WTC11 (cell line): ENCODE measurements around the gene GLRX. TPM values are rescaled to one million over a fixed set of nuclear protein-coding genes. Genes with fewer than 3 reads are reported as not detected.

ENCODE experiments used
- ATAC-seq: fragments of 200-7000 bp; cut with Tn5 transposase; 2 replicates; pipeline ENCODE4 v1.10.0; 2021; ENCODE audit warnings: mild to moderate bottlenecking, moderate library complexity
- CTCF ChIA-PET: fragments of 300-600 bp; sonication (Branson Sonifier 250); formaldehyde crosslinking; loops from one replicate; lab custom pipeline; 2021; ENCODE audit warnings: antibody characterized with exemption; lab: Charles Lee
- POLR2A ChIA-PET: fragments of 350-600 bp; sonication (Branson Sonifier 250); formaldehyde crosslinking; loops from one replicate; lab custom pipeline; 2021; ENCODE audit warnings: antibody characterized with exemption; lab: Charles Lee
- DNase-seq: peaks from one replicate; pipeline ENCODE4 v3.0.0; 2021; ENCODE audit warnings: low spot score
- H3K27ac Mint-ChIP-seq: 2 replicates; pipeline ENCODE4 v1.8.0; 2021; ENCODE audit warnings: mixed read lengths
- H3K27me3 Mint-ChIP-seq: 2 replicates; pipeline ENCODE4 v1.8.0; 2021; ENCODE audit warnings: low read depth, mild to moderate bottlenecking, moderate library complexity, mixed read lengths
- H3K36me3 Mint-ChIP-seq: 2 replicates; pipeline ENCODE4 v1.8.0; 2021; ENCODE audit warnings: mixed read lengths
- H3K4me1 Mint-ChIP-seq: 2 replicates; pipeline ENCODE4 v1.8.0; 2022; ENCODE audit warnings: mixed read lengths
- H3K4me3 Mint-ChIP-seq: 2 replicates; pipeline ENCODE4 v1.8.0; 2021; ENCODE audit warnings: mild to moderate bottlenecking, moderate library complexity, mixed read lengths
- H3K9me3 Mint-ChIP-seq: 2 replicates; pipeline ENCODE4 v1.8.0; 2021; ENCODE audit warnings: mixed read lengths
- ATF1 ChIP-seq: sonication (generic); formaldehyde crosslinking; IDR thresholded peaks from 2 replicates; pipeline ENCODE4 v1.8.1; 2023; ENCODE audit warnings: mild to moderate bottlenecking, moderate library complexity, missing genetic modification reagents
- CREB1 ChIP-seq: sonication (generic); formaldehyde crosslinking; IDR thresholded peaks from 2 replicates; pipeline ENCODE4 v1.8.0; 2023; ENCODE audit warnings: mild to moderate bottlenecking, missing genetic modification reagents
- ELF4 ChIP-seq: sonication (generic); formaldehyde crosslinking; IDR thresholded peaks from 2 replicates; pipeline ENCODE4 v1.8.1; 2022; ENCODE audit warnings: low read depth, mild to moderate bottlenecking, moderate library complexity, missing genetic modification reagents
- EMX1 ChIP-seq: fragments of 250-450 bp; sonication (Bioruptor Pico); IDR thresholded peaks from 2 replicates; pipeline ENCODE4 v1.8.0; 2021; ENCODE audit warnings: mild to moderate bottlenecking
- GABPB1 ChIP-seq: sonication (generic); formaldehyde crosslinking; IDR thresholded peaks from 2 replicates; pipeline ENCODE4 v1.8.1; 2023; ENCODE audit warnings: mild to moderate bottlenecking, missing genetic modification reagents
- NFATC4 ChIP-seq: fragments of 250-450 bp; sonication (Bioruptor Pico); IDR thresholded peaks from 2 replicates; pipeline ENCODE4 v1.9.0; 2021; ENCODE audit warnings: mild to moderate bottlenecking
- NFE2L1 ChIP-seq: sonication (generic); formaldehyde crosslinking; IDR thresholded peaks from 2 replicates; pipeline ENCODE4 v1.8.1; 2023; ENCODE audit warnings: missing genetic modification reagents
- RELA ChIP-seq: sonication (generic); formaldehyde crosslinking; IDR thresholded peaks from 2 replicates; pipeline ENCODE4 v1.8.1; 2022; ENCODE audit warnings: missing genetic modification reagents, mild to moderate bottlenecking, borderline replicate concordance
- RORB ChIP-seq: fragments of 250-450 bp; sonication (Bioruptor Pico); IDR thresholded peaks from 2 replicates; pipeline ENCODE4 v1.9.0; 2021; ENCODE audit warnings: mild to moderate bottlenecking
- ZNF138 ChIP-seq: sonication (generic); formaldehyde crosslinking; conservative IDR thresholded peaks from 2 replicates; pipeline ENCODE4 v1.8.1; 2022; ENCODE audit warnings: mild to moderate bottlenecking, moderate library complexity, missing genetic modification reagents
- ZNF416 ChIP-seq: fragments of 250-450 bp; sonication (Bioruptor Pico); IDR thresholded peaks from 2 replicates; pipeline ENCODE4 v1.9.0; 2021; ENCODE audit warnings: mild to moderate bottlenecking, inconsistent platforms
- total RNA-seq: library from RNA; stranded (reverse); gene quantifications from 3 replicates; pipeline ENCODE4 v1.2.3, GENCODE V29; 2021
- TF ChIP-seq, protein P1 (sequence below): sonication (generic); formaldehyde crosslinking; IDR thresholded peaks from 2 replicates; pipeline ENCODE4 v1.8.1; 2022; ENCODE audit warnings: mild to moderate bottlenecking, missing genetic modification reagents, moderate library complexity, borderline replicate concordance
- TF ChIP-seq, protein P2 (sequence below): fragments of 250-450 bp; sonication (Bioruptor Pico); IDR thresholded peaks from 2 replicates; pipeline ENCODE4 v1.9.0; 2021; ENCODE audit warnings: moderate library complexity, mild to moderate bottlenecking, inconsistent platforms, borderline replicate concordance
- TF ChIP-seq, protein P3 (sequence below): fragments of 250-450 bp; sonication (Bioruptor Pico); IDR thresholded peaks from 2 replicates; pipeline ENCODE4 v1.8.0; 2021; ENCODE audit warnings: mild to moderate bottlenecking
- TF ChIP-seq, protein P4 (sequence below): sonication (generic); formaldehyde crosslinking; IDR thresholded peaks from 2 replicates; pipeline ENCODE4 v1.8.1; 2022; ENCODE audit warnings: low read depth, missing genetic modification reagents, borderline replicate concordance
- TF ChIP-seq, protein P5 (sequence below): fragments of 200-600 bp; IDR thresholded peaks from 2 replicates; pipeline ENCODE4 v1.8.0; 2022; ENCODE audit warnings: antibody characterized with exemption
- TF ChIP-seq, protein P6 (sequence below): sonication (generic); formaldehyde crosslinking; IDR thresholded peaks from 2 replicates; pipeline ENCODE4 v1.8.1; 2022; ENCODE audit warnings: missing genetic modification reagents, borderline replicate concordance
- TF ChIP-seq, protein P7 (sequence below): sonication (generic); formaldehyde crosslinking; IDR thresholded peaks from 2 replicates; pipeline ENCODE4 v1.8.0; 2022; ENCODE audit warnings: missing genetic modification reagents
- TF ChIP-seq, protein P8 (sequence below): fragments of 250-450 bp; sonication (Bioruptor Pico); IDR thresholded peaks from 2 replicates; pipeline ENCODE4 v2.1.2; 2022; ENCODE audit warnings: mild to moderate bottlenecking, moderate library complexity

The GLRX gene
- total RNA-seq, 1 experiment from 2014 or later = 15.9 TPM

DNA sequence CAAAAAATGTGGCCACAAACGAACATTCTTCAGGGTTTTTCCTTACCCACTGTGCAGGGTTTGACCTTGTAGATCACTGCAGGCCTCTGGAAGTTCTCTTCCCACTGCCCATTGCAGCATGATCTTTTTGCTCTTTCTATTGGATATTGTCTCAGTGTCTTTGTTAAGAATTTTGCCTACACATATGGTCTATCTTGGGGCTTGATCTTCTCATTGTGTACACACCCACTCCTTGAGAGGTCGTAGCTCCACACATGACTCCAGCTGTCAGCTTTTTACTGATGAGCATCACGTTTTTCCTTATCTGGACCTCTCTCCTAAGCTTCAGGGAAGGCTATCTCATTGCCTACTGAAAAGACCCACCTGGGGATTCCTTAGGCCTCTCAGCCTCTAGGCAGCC lies 3.0 kb upstream of the GLRX start:
- DNase-seq (no peak), ATAC-seq (no peak)
- no peak for TF ChIP-seq NFATC4
- no peak for TF ChIP-seq NFE2L1 (CRISPR knock-in tag)
- TF ChIP-seq, protein P1, sequence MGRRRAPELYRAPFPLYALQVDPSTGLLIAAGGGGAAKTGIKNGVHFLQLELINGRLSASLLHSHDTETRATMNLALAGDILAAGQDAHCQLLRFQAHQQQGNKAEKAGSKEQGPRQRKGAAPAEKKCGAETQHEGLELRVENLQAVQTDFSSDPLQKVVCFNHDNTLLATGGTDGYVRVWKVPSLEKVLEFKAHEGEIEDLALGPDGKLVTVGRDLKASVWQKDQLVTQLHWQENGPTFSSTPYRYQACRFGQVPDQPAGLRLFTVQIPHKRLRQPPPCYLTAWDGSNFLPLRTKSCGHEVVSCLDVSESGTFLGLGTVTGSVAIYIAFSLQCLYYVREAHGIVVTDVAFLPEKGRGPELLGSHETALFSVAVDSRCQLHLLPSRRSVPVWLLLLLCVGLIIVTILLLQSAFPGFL (CRISPR knock-in tag) = no peak
- no peak for TF ChIP-seq CREB1 (CRISPR knock-in tag)
- TF ChIP-seq, protein P2, sequence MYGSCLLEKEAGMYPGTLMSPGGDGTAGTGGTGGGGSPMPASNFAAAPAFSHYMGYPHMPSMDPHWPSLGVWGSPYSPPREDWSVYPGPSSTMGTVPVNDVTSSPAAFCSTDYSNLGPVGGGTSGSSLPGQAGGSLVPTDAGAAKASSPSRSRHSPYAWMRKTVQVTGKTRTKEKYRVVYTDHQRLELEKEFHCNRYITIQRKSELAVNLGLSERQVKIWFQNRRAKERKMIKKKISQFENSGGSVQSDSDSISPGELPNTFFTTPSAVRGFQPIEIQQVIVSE (CRISPR knock-in tag) = no peak
- TF ChIP-seq, protein P3, sequence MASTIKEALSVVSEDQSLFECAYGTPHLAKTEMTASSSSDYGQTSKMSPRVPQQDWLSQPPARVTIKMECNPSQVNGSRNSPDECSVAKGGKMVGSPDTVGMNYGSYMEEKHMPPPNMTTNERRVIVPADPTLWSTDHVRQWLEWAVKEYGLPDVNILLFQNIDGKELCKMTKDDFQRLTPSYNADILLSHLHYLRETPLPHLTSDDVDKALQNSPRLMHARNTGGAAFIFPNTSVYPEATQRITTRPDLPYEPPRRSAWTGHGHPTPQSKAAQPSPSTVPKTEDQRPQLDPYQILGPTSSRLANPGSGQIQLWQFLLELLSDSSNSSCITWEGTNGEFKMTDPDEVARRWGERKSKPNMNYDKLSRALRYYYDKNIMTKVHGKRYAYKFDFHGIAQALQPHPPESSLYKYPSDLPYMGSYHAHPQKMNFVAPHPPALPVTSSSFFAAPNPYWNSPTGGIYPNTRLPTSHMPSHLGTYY (CRISPR knock-in tag) = no peak
- TF ChIP-seq ATF1 (CRISPR knock-in tag) = no peak
- TF ChIP-seq RELA (CRISPR knock-in tag) = no peak
- TF ChIP-seq, protein P4, sequence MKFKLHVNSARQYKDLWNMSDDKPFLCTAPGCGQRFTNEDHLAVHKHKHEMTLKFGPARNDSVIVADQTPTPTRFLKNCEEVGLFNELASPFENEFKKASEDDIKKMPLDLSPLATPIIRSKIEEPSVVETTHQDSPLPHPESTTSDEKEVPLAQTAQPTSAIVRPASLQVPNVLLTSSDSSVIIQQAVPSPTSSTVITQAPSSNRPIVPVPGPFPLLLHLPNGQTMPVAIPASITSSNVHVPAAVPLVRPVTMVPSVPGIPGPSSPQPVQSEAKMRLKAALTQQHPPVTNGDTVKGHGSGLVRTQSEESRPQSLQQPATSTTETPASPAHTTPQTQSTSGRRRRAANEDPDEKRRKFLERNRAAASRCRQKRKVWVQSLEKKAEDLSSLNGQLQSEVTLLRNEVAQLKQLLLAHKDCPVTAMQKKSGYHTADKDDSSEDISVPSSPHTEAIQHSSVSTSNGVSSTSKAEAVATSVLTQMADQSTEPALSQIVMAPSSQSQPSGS (CRISPR knock-in tag) = no peak
- TF ChIP-seq RORB (CRISPR knock-in tag) = no peak
- TF ChIP-seq ZNF416 = no peak
- TF ChIP-seq, protein P5, sequence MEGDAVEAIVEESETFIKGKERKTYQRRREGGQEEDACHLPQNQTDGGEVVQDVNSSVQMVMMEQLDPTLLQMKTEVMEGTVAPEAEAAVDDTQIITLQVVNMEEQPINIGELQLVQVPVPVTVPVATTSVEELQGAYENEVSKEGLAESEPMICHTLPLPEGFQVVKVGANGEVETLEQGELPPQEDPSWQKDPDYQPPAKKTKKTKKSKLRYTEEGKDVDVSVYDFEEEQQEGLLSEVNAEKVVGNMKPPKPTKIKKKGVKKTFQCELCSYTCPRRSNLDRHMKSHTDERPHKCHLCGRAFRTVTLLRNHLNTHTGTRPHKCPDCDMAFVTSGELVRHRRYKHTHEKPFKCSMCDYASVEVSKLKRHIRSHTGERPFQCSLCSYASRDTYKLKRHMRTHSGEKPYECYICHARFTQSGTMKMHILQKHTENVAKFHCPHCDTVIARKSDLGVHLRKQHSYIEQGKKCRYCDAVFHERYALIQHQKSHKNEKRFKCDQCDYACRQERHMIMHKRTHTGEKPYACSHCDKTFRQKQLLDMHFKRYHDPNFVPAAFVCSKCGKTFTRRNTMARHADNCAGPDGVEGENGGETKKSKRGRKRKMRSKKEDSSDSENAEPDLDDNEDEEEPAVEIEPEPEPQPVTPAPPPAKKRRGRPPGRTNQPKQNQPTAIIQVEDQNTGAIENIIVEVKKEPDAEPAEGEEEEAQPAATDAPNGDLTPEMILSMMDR = no peak
- TF ChIP-seq, protein P6, sequence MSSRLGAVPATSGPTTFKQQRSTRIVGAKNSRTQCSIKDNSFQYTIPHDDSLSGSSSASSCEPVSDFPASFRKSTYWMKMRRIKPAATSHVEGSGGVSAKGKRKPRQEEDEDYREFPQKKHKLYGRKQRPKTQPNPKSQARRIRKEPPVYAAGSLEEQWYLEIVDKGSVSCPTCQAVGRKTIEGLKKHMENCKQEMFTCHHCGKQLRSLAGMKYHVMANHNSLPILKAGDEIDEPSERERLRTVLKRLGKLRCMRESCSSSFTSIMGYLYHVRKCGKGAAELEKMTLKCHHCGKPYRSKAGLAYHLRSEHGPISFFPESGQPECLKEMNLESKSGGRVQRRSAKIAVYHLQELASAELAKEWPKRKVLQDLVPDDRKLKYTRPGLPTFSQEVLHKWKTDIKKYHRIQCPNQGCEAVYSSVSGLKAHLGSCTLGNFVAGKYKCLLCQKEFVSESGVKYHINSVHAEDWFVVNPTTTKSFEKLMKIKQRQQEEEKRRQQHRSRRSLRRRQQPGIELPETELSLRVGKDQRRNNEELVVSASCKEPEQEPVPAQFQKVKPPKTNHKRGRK (CRISPR knock-in tag) = no peak
- no peak for TF ChIP-seq ELF4
- no peak for TF ChIP-seq EMX1
- TF ChIP-seq ZNF138 (CRISPR knock-in tag) = no peak
- TF ChIP-seq GABPB1 (CRISPR knock-in tag) = no peak
- TF ChIP-seq, protein P7, sequence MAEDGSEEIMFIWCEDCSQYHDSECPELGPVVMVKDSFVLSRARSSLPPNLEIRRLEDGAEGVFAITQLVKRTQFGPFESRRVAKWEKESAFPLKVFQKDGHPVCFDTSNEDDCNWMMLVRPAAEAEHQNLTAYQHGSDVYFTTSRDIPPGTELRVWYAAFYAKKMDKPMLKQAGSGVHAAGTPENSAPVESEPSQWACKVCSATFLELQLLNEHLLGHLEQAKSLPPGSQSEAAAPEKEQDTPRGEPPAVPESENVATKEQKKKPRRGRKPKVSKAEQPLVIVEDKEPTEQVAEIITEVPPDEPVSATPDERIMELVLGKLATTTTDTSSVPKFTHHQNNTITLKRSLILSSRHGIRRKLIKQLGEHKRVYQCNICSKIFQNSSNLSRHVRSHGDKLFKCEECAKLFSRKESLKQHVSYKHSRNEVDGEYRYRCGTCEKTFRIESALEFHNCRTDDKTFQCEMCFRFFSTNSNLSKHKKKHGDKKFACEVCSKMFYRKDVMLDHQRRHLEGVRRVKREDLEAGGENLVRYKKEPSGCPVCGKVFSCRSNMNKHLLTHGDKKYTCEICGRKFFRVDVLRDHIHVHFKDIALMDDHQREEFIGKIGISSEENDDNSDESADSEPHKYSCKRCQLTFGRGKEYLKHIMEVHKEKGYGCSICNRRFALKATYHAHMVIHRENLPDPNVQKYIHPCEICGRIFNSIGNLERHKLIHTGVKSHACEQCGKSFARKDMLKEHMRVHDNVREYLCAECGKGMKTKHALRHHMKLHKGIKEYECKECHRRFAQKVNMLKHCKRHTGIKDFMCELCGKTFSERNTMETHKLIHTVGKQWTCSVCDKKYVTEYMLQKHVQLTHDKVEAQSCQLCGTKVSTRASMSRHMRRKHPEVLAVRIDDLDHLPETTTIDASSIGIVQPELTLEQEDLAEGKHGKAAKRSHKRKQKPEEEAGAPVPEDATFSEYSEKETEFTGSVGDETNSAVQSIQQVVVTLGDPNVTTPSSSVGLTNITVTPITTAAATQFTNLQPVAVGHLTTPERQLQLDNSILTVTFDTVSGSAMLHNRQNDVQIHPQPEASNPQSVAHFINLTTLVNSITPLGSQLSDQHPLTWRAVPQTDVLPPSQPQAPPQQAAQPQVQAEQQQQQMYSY (CRISPR knock-in tag) = no peak
- TF ChIP-seq, protein P8, sequence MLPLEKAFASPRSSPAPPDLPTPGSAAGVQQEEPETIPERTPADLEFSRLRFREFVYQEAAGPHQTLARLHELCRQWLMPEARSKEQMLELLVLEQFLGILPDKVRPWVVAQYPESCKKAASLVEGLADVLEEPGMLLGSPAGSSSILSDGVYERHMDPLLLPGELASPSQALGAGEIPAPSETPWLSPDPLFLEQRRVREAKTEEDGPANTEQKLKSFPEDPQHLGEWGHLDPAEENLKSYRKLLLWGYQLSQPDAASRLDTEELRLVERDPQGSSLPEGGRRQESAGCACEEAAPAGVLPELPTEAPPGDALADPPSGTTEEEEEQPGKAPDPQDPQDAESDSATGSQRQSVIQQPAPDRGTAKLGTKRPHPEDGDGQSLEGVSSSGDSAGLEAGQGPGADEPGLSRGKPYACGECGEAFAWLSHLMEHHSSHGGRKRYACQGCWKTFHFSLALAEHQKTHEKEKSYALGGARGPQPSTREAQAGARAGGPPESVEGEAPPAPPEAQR (CRISPR knock-in tag) = no peak
- Mint-ChIP-seq H3K4me1 (peaks cover 34% of the 10 kb centered on the region), H3K9me3 (no peaks in the 10 kb centered on the region), H3K4me3 (no peak overlapping the region), H3K27ac (no peak overlapping the region), H3K36me3 (no peaks in the 10 kb centered on the region), H3K27me3 (no peaks in the 10 kb centered on the region; the same call in 1 of the 2 replicates)
- ChIA-PET POLR2A (interaction anchor here (0.7 kb wide), 1 partner anchor 9 kb away, joined by 8 read pairs; no protein-coding TSS in a partner anchor), CTCF (interaction anchor here (1.2 kb wide), 1 partner anchor 9 kb away, joined by 4 read pairs; no protein-coding TSS in a partner anchor)
